Measurements from ENCODE around the gene GATAD2A. TPM values are rescaled to one million over a fixed set of nuclear protein-coding genes. Genes with fewer than 3 reads are reported as not detected.
A peak's percentile ranks its signal among the peaks of the same experiment; 100 is the strongest.

The GATAD2A gene
- total RNA-seq, 1 donor from 2014 or later, result 163 TPM

- Mint-ChIP-seq H3K36me3 (ENCODE audit: low read depth, unreplicated experiment) (peaks cover 6% of the 10 kb centered on the region), H3K4me1 (ENCODE audit: low read depth, unreplicated experiment) (peaks cover 16% of the 10 kb centered on the region), H3K4me3 (ENCODE audit: unreplicated experiment) (no peak overlapping the region), H3K27ac (ENCODE audit: unreplicated experiment) (no peak overlapping the region), H3K9me3 (ENCODE audit: unreplicated experiment) (no peaks in the 10 kb centered on the region), H3K27me3 (ENCODE audit: low read depth, unreplicated experiment) (peaks cover 10% of the 10 kb centered on the region)
- DNase-seq (ENCODE audit: low read depth) (no peak), FAIRE-seq (no peak)
- no peaks in the 10 kb centered on the region for H3K9me3 ChIP-seq (ENCODE audit: insufficient read depth, low read depth, low read length)
- no peak overlapping the region for H3K27ac ChIP-seq (ENCODE audit: low read depth, low read length)
- TF ChIP-seq CTCF (IDR thresholded peaks at IDR 0.05; ENCODE audit: insufficient read depth, low read depth, low read length) (no peak), EZH2 (IDR thresholded peaks at IDR 0.05; ENCODE audit: insufficient read depth, low read length) (no peak)
- no peaks in the 10 kb centered on the region for H4K20me1 ChIP-seq (ENCODE audit: insufficient read depth, low read length)
- no peak overlapping the region for H3K4me3 ChIP-seq (ENCODE audit: insufficient read depth, low read depth, low read length)
- peaks cover 8% of the 10 kb centered on the region for H3K27me3 ChIP-seq (ENCODE audit: insufficient read depth, low read length)
- peaks cover 7% of the 10 kb centered on the region for H3K4me1 ChIP-seq (ENCODE audit: insufficient read depth, low read length)
- H3K79me2 ChIP-seq (ENCODE audit: insufficient read depth, low read length), result no peaks in the 10 kb centered on the region
- H3K9ac ChIP-seq (ENCODE audit: low read length), result no peak overlapping the region
- H3K4me2 ChIP-seq (ENCODE audit: low read length), result no peak overlapping the region
- H3K36me3 ChIP-seq (ENCODE audit: insufficient read depth, low read length), result no peaks in the 10 kb centered on the region
- H2AFZ ChIP-seq (ENCODE audit: low read depth, low read length), result no peak overlapping the region
Observed at GRCh38 chr19:19548915-19549759, 143.7 kb downstream of the GATAD2A start.

- Mint-ChIP-seq H3K36me3 (ENCODE audit: low read depth, unreplicated experiment) (peaks cover 6% of the 10 kb centered on the region), H3K27ac (ENCODE audit: unreplicated experiment) (no peak overlapping the region), H3K27me3 (ENCODE audit: low read depth, unreplicated experiment) (peaks cover 10% of the 10 kb centered on the region), H3K4me3 (ENCODE audit: unreplicated experiment) (no peak overlapping the region), H3K4me1 (ENCODE audit: low read depth, unreplicated experiment) (peaks cover 16% of the 10 kb centered on the region), H3K9me3 (ENCODE audit: unreplicated experiment) (no peaks in the 10 kb centered on the region)
- Histone ChIP-seq H3K4me1 (ENCODE audit: insufficient read depth, low read length) (peaks cover 7% of the 10 kb centered on the region), H3K4me3 (ENCODE audit: insufficient read depth, low read depth, low read length) (no peak overlapping the region), H3K36me3 (ENCODE audit: insufficient read depth, low read length) (no peaks in the 10 kb centered on the region), H3K27me3 (ENCODE audit: insufficient read depth, low read length) (peaks cover 8% of the 10 kb centered on the region), H3K9me3 (ENCODE audit: insufficient read depth, low read depth, low read length) (no peaks in the 10 kb centered on the region), H3K27ac (ENCODE audit: low read depth, low read length) (no peak overlapping the region), H2AFZ (ENCODE audit: low read depth, low read length) (no peak overlapping the region), H4K20me1 (ENCODE audit: insufficient read depth, low read length) (no peaks in the 10 kb centered on the region), H3K9ac (ENCODE audit: low read length) (no peak overlapping the region), H3K4me2 (ENCODE audit: low read length) (peak overlapping the region; percentile 58), H3K79me2 (ENCODE audit: insufficient read depth, low read length) (no peaks in the 10 kb centered on the region)
- TF ChIP-seq CTCF (IDR thresholded peaks at IDR 0.05; ENCODE audit: insufficient read depth, low read depth, low read length), result no peak
- no peak for TF ChIP-seq EZH2 (IDR thresholded peaks at IDR 0.05; ENCODE audit: insufficient read depth, low read length)
- FAIRE-seq, result no peak
- DNase-seq (ENCODE audit: low read depth), result no peak
Observed at GRCh38 chr19:19549804-19550464, 144.5 kb downstream of the GATAD2A start.

All from astrocyte (in vitro differentiated cells and primary cell).